HUDEP-2 (cell line): ENCODE data around the gene PARD3.
"Not testable (repeated sequence)": the region's sequence is repeated elsewhere in the genome, so short reads cannot be mapped to it uniquely, and the experiment has no call there.

Experiments used
- DNase-seq, 76 experiments: peaks; one replicate each; lab custom pipeline; 2025; ENCODE audit not compliant: unreplicated experiment in 76 of 76; lab: John Stamatoyannopoulos, UW

Gene PARD3

GRCh38 chr10:34746094-34746493 is 69.0 kb downstream of the PARD3 start:
- DNase-seq, result no peak

- no peak for DNase-seq
Observed at GRCh38 chr10:34745244-34745643, 69.9 kb downstream of the PARD3 start.

GRCh38 chr10:34744590-34744989 is 70.5 kb downstream of the PARD3 start:
- no peak for DNase-seq

- DNase-seq, result peak in 11 of 76 experiments; percentile 4 to 54 (median 15)
Observed at GRCh38 chr10:34743814-34744213, 71.3 kb downstream of the PARD3 start.

- DNase-seq, result no peak
Observed at GRCh38 chr10:34742456-34742855, 72.6 kb downstream of the PARD3 start.

GRCh38 chr10:34741087-34741486 is 74.0 kb downstream of the PARD3 start:
- not testable (repeated sequence) for DNase-seq

GRCh38 chr10:34740321-34740720 is 74.8 kb downstream of the PARD3 start:
- no peak for DNase-seq

GRCh38 chr10:34739915-34740314 is 75.2 kb downstream of the PARD3 start:
- peak in 1 of 76 experiments; percentile 22 for DNase-seq

- DNase-seq, result no peak
Observed at GRCh38 chr10:34737772-34738169, 77.3 kb downstream of the PARD3 start.

GRCh38 chr10:34736976-34737771 is 77.9 kb downstream of the PARD3 start:
- no peak for DNase-seq

- DNase-seq, result no peak
Observed at GRCh38 chr10:34734918-34735317, 80.2 kb downstream of the PARD3 start.

GRCh38 chr10:34732926-34733325 is 82.2 kb downstream of the PARD3 start:
- peak in 4 of 76 experiments; percentile 6 to 36 (median 11) for DNase-seq

GRCh38 chr10:34731885-34732701 is 83.0 kb downstream of the PARD3 start:
- DNase-seq, result no peak

GRCh38 chr10:34731213-34731612 is 83.9 kb downstream of the PARD3 start:
- DNase-seq, result no peak

GRCh38 chr10:34730726-34731125 is 84.4 kb downstream of the PARD3 start:
- no peak for DNase-seq

GRCh38 chr10:34729619-34730018 is 85.5 kb downstream of the PARD3 start:
- no peak for DNase-seq

GRCh38 chr10:34728361-34728760 is 86.7 kb downstream of the PARD3 start:
- DNase-seq, result no peak

- no peak for DNase-seq
Observed at GRCh38 chr10:34727595-34728033, 87.5 kb downstream of the PARD3 start.

GRCh38 chr10:34726862-34727261 is 88.2 kb downstream of the PARD3 start:
- no peak for DNase-seq

GRCh38 chr10:34723750-34724149 is 91.3 kb downstream of the PARD3 start:
- peak in 41 of 76 experiments; percentile 3 to 58 (median 28) for DNase-seq

GRCh38 chr10:34722404-34722803 is 92.7 kb downstream of the PARD3 start:
- DNase-seq, result no peak
